K562 (cell line): ENCODE results near the gene PRKAR1B. TPM values are rescaled to one million over a fixed set of nuclear protein-coding genes. Genes with fewer than 3 reads are reported as not detected.

Source experiments
- ATAC-seq: fragments of 200-7000 bp; cut with Tn5 transposase; 3 replicates; pipeline ENCODE4 v1.9.1; 2020; ENCODE audit warnings: moderate library complexity
- BruUV-seq: library from RNA; stranded (reverse); fragments of 400-500 nt; replicated peaks from 2 replicates; lab custom pipeline; 2021; lab: Mats Ljungman, UMichigan
- CTCF ChIA-PET: fragments of 300-600 bp; formaldehyde crosslinking; extraction: SDS; loops from one replicate; lab custom pipeline; 2021; ENCODE audit warnings: low intra/inter-chr PET ratio; lab: Yijun Ruan, JAX
- POLR2A ChIA-PET: fragments of 300-600, 350-650 bp; sonication (Branson Sonifier 250); formaldehyde crosslinking; extraction: SDS; loops from one replicate; lab custom pipeline; 2021; ENCODE audit warnings: antibody characterized with exemption, inconsistent platforms; lab: Yijun Ruan, JAX
- DNase-seq, 4 experiments: peaks; one replicate each; pipeline versions ENCODE4 v3.0.0 to v3.0.0-alpha.2; 2011 to 2018; ENCODE audit warnings: low spot score in 3 of 4, mixed read lengths in 3 of 4; ENCODE audit errors: extremely low read depth in 1 of 4
- FAIRE-seq: peaks from 2 replicates; lab custom pipeline; 2011; peaks lifted over from hg19 to GRCh38; lab: Jason Lieb, UNC
- H2AFZ ChIP-seq: 2 replicates; pipeline ENCODE4 v1.6.0; 2011; ENCODE audit warnings: low read depth, low read length, control low read depth, inconsistent platforms
- H3K27ac ChIP-seq: fragments of 200-600 bp; 3 replicates; pipeline ENCODE4 v1.8.0; 2011; ENCODE audit warnings: low read depth, mild to moderate bottlenecking, control low read depth, inconsistent platforms, low read length, moderate library complexity, mixed read lengths; ENCODE audit errors: extremely low read depth
- H3K27me3 ChIP-seq, 2 experiments: fragments of 300-600 bp in 1 of 2; 2 replicates in 1 of 2; 3 replicates in 1 of 2; pipeline versions ENCODE4 v1.6.0 to v1.8.0; 2011; ENCODE audit warnings: inconsistent platforms in 2 of 2, low read length in 2 of 2, mild to moderate bottlenecking in 1 of 2, mixed read lengths in 1 of 2, moderate library complexity in 1 of 2; ENCODE audit not compliant: control insufficient read depth in 2 of 2, insufficient read depth in 2 of 2
- H3K36me3 ChIP-seq: fragments of 300-600 bp; 3 replicates; pipeline ENCODE4 v1.8.0; 2011; ENCODE audit warnings: mild to moderate bottlenecking, low read length, inconsistent platforms; ENCODE audit not compliant: control insufficient read depth, insufficient read depth
- H3K4me1 ChIP-seq, 2 experiments: fragments of 200-600 bp in 1 of 2; replicated peaks in 1 of 2; 2 replicates in 1 of 2; 3 replicates in 1 of 2; pipeline versions ENCODE4 v1.5.1 to v1.8.0; 2011; ENCODE audit warnings: inconsistent platforms in 2 of 2, low read length in 2 of 2, mild to moderate bottlenecking in 1 of 2, mixed read lengths in 1 of 2, moderate library complexity in 1 of 2; ENCODE audit not compliant: control insufficient read depth in 2 of 2, insufficient read depth in 2 of 2
- H3K4me2 ChIP-seq: 2 replicates; pipeline ENCODE4 v1.6.1; 2011; ENCODE audit warnings: low read length, control low read depth, inconsistent platforms, mixed read lengths; ENCODE audit not compliant: insufficient read depth
- H3K4me3 ChIP-seq: fragments of 200-600 bp; sonication (generic), shearing (Covaris generic); 2 replicates; pipeline ENCODE4 v1.5.1; 2016; ENCODE audit warnings: control low read depth, inconsistent platforms
- H3K79me2 ChIP-seq: fragments of 200-600 bp; 3 replicates; pipeline ENCODE4 v1.8.0; 2011; ENCODE audit warnings: low read length, inconsistent platforms; ENCODE audit not compliant: control insufficient read depth, insufficient read depth
- H3K9ac ChIP-seq, 2 experiments: 2 replicates each; pipeline versions ENCODE4 v1.6.0 to v1.6.1; 2011; ENCODE audit warnings: low read depth in 2 of 2, low read length in 2 of 2, control low read depth in 1 of 2, inconsistent platforms in 1 of 2, mild to moderate bottlenecking in 1 of 2, mixed read lengths in 1 of 2; ENCODE audit not compliant: insufficient read depth in 1 of 2
- H3K9me1 ChIP-seq: one replicate; pipeline ENCODE4 v1.6.0; 2011; ENCODE audit warnings: inconsistent platforms, mild to moderate bottlenecking, low read length, moderate library complexity; ENCODE audit not compliant: control insufficient read depth, insufficient read depth
- H3K9me3 ChIP-seq: replicated peaks from 2 replicates; pipeline ENCODE4 v1.5.1; 2011; ENCODE audit warnings: low read depth, low read length, inconsistent platforms; ENCODE audit not compliant: control insufficient read depth, insufficient read depth
- H4K20me1 ChIP-seq: replicated peaks from 2 replicates; pipeline ENCODE4 v1.6.1; 2011; ENCODE audit warnings: low read length, inconsistent platforms, mixed read lengths; ENCODE audit not compliant: control insufficient read depth, insufficient read depth
- ATF7 ChIP-seq: fragments of 450-650 bp; IDR thresholded peaks from 2 replicates; pipeline ENCODE4 v1.7.1; 2014; ENCODE audit warnings: mild to moderate bottlenecking, moderate library complexity
- FOXA3 ChIP-seq, 2 experiments: fragments of 450-650 bp in 1 of 2; sonication (generic) in 1 of 2; formaldehyde crosslinking; IDR thresholded peaks in 1 of 2; conservative IDR thresholded peaks in 1 of 2; 2 replicates each; pipeline versions ENCODE4 v1.4.0 to v1.8.0; 2020 to 2022; ENCODE audit warnings: mild to moderate bottlenecking in 2 of 2, missing genetic modification reagents in 1 of 2
- NELFE ChIP-seq: IDR thresholded peaks from 2 replicates; pipeline ENCODE4 v1.6.1; 2011; ENCODE audit warnings: mild to moderate bottlenecking; ENCODE audit not compliant: insufficient read depth, insufficient read length
- POLR2G ChIP-seq: fragments of 200-400 bp; formaldehyde crosslinking; IDR thresholded peaks from 2 replicates; pipeline ENCODE4 v1.6.1; 2017; ENCODE audit warnings: low read depth, mild to moderate bottlenecking, antibody characterized with exemption, low read length, moderate library complexity
- SMARCE1 ChIP-seq: fragments of 450-650 bp; IDR thresholded peaks from 2 replicates; pipeline ENCODE4 v1.7.1; 2016; ENCODE audit warnings: mild to moderate bottlenecking
- ZBTB1 ChIP-seq: sonication (generic); formaldehyde crosslinking; IDR thresholded peaks from 2 replicates; pipeline ENCODE4 v1.8.1; 2023; ENCODE audit warnings: missing genetic modification reagents, low read depth, mild to moderate bottlenecking, borderline replicate concordance
- ZNF175 ChIP-seq: fragments of 200-800 bp; sonication (Bioruptor generic); IDR thresholded peaks from 2 replicates; pipeline ENCODE4 v1.6.1; 2016; ENCODE audit warnings: low read depth, mild to moderate bottlenecking, missing genetic modification characterization, missing compliant biosample characterization
- ZNF232 ChIP-seq: sonication (generic); formaldehyde crosslinking; IDR thresholded peaks from 2 replicates; pipeline ENCODE4 v1.8.0; 2022; ENCODE audit warnings: mild to moderate bottlenecking, missing genetic modification reagents
- WGBS: fragments of 100-300 bp; shearing (Covaris generic); methylation state at CpG from one replicate; pipeline ENCODE4 v1.1.6; 2016; ENCODE audit warnings: low coverage, mixed read lengths; ENCODE audit not compliant: insufficient coverage; ENCODE audit errors: missing lambda C conversion rate; 5-methylcytosine and 5-hydroxymethylcytosine counted together
- in situ Hi-C: fragments of 300-500 bp; cut with MboI; formaldehyde crosslinking; loops from 4 replicates; pipeline ENCODE4 v1.15.0; 2018; ENCODE audit warnings: inconsistent platforms, mixed read lengths
- intact Hi-C: fragments of 100-400 bp; cut with micrococcal nuclease; formaldehyde crosslinking; loops from 2 replicates; pipeline ENCODE4 v1.14.2; 2022
- polyA plus RNA-seq, 8 experiments: library from polyadenylated mRNA; depleted of rRNA in 4 of 8; stranded (reverse) in 5 of 8; unstranded in 3 of 8; fragments of >200 nt; fragmentation: Nextera tagmentation in 2 of 8; fragmentation: Illumina TruSeq in 1 of 8; extraction: Ambion mirVana in 2 of 8; extraction: Trizol in 1 of 8; gene quantifications; 2 replicates each; pipeline versions ENCODE4 v1.2.1 to v1.2.3, GENCODE V29; 2011 to 2014; ENCODE audit warnings: inconsistent platforms in 1 of 8, missing spikeins in 1 of 8
- total RNA-seq, 7 experiments: library from RNA; depleted of rRNA in 6 of 7; stranded (reverse); fragments of >200 nt in 6 of 7; fragmentation: Illumina TruSeq in 2 of 7; extraction: Trizol in 2 of 7; gene quantifications; 2 replicates each; pipeline versions ENCODE4 v1.2.1 to v1.2.3, GENCODE V29; 2011 to 2021; ENCODE audit warnings: low replicate concordance in 1 of 7

Gene PRKAR1B
- total and polyA plus RNA-seq, 9 of the 15 experiments (the other 6 are each of a cell fraction or from before 2014, with no cell fraction given): 0.99 to 30.5 (median 12.7) TPM

GRCh38 chr7:739983-740942 lies 13.2 kb upstream of the PRKAR1B start:
- no peaks in the 10 kb centered on the region for H3K27me3 ChIP-seq
- TF ChIP-seq ATF7 (no peak), ZBTB1 (CRISPR knock-in tag) (no peak), ZNF175 (CRISPR knock-in tag) (no peak), SMARCE1 (no peak), NELFE (no peak), ZNF232 (no peak), FOXA3 (CRISPR knock-in tag; conservative IDR thresholded peaks at IDR 0.05 in 1 of 2, IDR thresholded peaks at IDR 0.05 in 1 of 2) (no peak), POLR2G (peak; percentile 41; the same call in 1 of the 2 replicates)
- no peaks in the 10 kb centered on the region for H3K9me1 ChIP-seq
- no peak overlapping the region for H3K4me2 ChIP-seq
- H3K79me2 ChIP-seq: peaks cover 45% of the 10 kb centered on the region
- ChIA-PET CTCF (no interaction called here), POLR2A (interaction anchor here (1.2 kb wide), 1 partner anchor 21 kb away, joined by 5 read pairs; no protein-coding TSS in a partner anchor)
- DNase-seq: no peak
- WGBS: 96% methylated on average over 41 of the region's 46 CpGs
- no TSS peak for BruUV-seq
- H2AFZ ChIP-seq: no peak overlapping the region
- peaks cover 0 to 11% of the 10 kb centered on the region in 2 experiments; a peak in 2 of 5 replicates for H3K4me1 ChIP-seq
- ATAC-seq: no peak
- H3K27ac ChIP-seq: no peak overlapping the region
- H3K36me3 ChIP-seq: peaks cover 71% of the 10 kb centered on the region
- no peak overlapping the region for H3K4me3 ChIP-seq
- FAIRE-seq: no peak
- intact Hi-C loops: no loop called here
- in situ Hi-C loops: no loop called here
- no peaks in the 10 kb centered on the region for H4K20me1 ChIP-seq
- H3K9ac ChIP-seq: peak overlapping the region in 1 of 2 experiments; percentile 20; a peak in 1 of 4 replicates
- H3K9me3 ChIP-seq: peaks cover 2% of the 10 kb centered on the region
